Measurements from ENCODE around the gene IL1RAP. TPM values are rescaled to one million over a fixed set of nuclear protein-coding genes. Genes with fewer than 3 reads are reported as not detected.

The IL1RAP gene
- total RNA-seq, 4 donors from 2014 or later, result 0.80 to 8.6 (median 2.7) TPM

GRCh38 chr3:190532731-190533203, 18.9 kb downstream of the IL1RAP start:
- Histone ChIP-seq H3K27ac (peak overlapping the region in 2 of 4 donors; percentile 22 to 24), H3K36me3 (no peaks in the 10 kb centered on the region), H3K4me3 (no peak overlapping the region), H3K4me1 (peaks cover 0 to 3% (median 0%) of the 10 kb centered on the region in 4 donors), H3K27me3 (no peaks in the 10 kb centered on the region), H3K9me3 (no peaks in the 10 kb centered on the region)
- DNase-seq, result no peak
- intact Hi-C loops (cut with DNase I; ENCODE audit: low total_unique reads) (no loop called here), in situ Hi-C loops (cut with MboI; ENCODE audit: low pct_ligation_motif_present in 1 of 4, low pct_unique_long_range_greater_than_20kb in 1 of 4, low sequenced_read_pairs in 3 of 4) (loop anchor here in 1 of 4 donors (25.0 kb wide), 1 partner anchor 95 kb away; the partner anchor contains the start of gene TMEM207)
- WGBS, 2 donors (ENCODE audit: low coverage in 1 of 2), result 80 to 94% methylated on average over 6 to 7 of the region's 7 CpGs
- TF ChIP-seq EP300 (IDR thresholded peaks at IDR 0.05; ENCODE audit: low read depth) (no peak), POLR2A (IDR thresholded peaks at IDR 0.05) (no peak), POLR2AphosphoS5 (IDR thresholded peaks at IDR 0.05) (no peak)
- TF ChIP-seq, protein P1, sequence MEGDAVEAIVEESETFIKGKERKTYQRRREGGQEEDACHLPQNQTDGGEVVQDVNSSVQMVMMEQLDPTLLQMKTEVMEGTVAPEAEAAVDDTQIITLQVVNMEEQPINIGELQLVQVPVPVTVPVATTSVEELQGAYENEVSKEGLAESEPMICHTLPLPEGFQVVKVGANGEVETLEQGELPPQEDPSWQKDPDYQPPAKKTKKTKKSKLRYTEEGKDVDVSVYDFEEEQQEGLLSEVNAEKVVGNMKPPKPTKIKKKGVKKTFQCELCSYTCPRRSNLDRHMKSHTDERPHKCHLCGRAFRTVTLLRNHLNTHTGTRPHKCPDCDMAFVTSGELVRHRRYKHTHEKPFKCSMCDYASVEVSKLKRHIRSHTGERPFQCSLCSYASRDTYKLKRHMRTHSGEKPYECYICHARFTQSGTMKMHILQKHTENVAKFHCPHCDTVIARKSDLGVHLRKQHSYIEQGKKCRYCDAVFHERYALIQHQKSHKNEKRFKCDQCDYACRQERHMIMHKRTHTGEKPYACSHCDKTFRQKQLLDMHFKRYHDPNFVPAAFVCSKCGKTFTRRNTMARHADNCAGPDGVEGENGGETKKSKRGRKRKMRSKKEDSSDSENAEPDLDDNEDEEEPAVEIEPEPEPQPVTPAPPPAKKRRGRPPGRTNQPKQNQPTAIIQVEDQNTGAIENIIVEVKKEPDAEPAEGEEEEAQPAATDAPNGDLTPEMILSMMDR (IDR thresholded peaks at IDR 0.05), result no peak

DNA sequence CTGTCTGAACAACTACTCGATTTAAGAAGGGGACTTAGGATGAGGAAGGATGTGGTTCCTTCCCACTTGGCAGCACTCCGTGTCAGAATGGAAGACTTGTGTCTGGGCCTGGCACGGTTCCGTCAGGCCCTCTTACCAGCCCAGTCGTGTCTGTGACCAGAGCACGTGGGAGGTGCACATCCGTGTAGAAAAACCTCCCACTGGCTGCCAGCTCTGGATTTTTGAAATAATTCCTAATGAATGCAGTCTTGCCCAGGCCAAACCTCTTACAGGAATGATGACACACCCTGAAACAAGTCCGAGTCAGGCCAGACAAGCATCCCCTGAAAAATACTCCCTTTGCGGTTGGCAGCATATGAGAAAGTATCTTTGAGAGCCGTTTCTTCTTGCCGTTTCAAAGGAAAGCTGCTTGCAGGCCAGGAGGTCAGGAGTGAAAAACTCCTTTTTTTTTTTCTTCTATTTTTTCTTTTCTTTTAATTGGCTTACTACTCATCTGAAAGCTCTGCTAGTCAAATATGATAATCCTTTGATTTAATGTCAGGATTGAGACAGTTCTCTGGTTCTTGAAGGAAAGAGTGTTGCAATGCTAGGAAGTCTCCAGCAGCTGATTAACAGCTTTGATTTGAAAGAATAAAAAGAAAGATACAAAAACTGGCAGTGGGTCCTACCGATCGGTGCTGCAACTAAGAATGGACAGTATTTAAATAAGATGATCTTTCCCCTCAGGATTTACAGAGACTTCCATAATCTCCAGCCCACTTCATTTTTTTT, 19.8 kb downstream of the IL1RAP start:
- H3K9me3 ChIP-seq, result no peaks in the 10 kb centered on the region
- H3K4me1 ChIP-seq, result peaks cover 0 to 3% (median 0%) of the 10 kb centered on the region in 4 donors
- H3K36me3 ChIP-seq, result no peaks in the 10 kb centered on the region
- TF ChIP-seq, protein P1 (IDR thresholded peaks at IDR 0.05), result no peak
- TF ChIP-seq POLR2AphosphoS5 (IDR thresholded peaks at IDR 0.05), result no peak
- DNase-seq, result peak; percentile 25
- H3K27me3 ChIP-seq, result no peaks in the 10 kb centered on the region
- intact Hi-C loops (cut with DNase I; ENCODE audit: low total_unique reads) (no loop called here), in situ Hi-C loops (cut with MboI; ENCODE audit: low pct_ligation_motif_present in 1 of 4, low pct_unique_long_range_greater_than_20kb in 1 of 4, low sequenced_read_pairs in 3 of 4) (loop anchor here in 1 of 4 donors (25.0 kb wide), 1 partner anchor 96 kb away; the partner anchor contains the start of gene TMEM207)
- no peak overlapping the region for H3K4me3 ChIP-seq
- WGBS, 2 donors (ENCODE audit: low coverage in 1 of 2), result 54 to 56% methylated on average over 7 to 10 of the region's 13 CpGs
- H3K27ac ChIP-seq, result peak overlapping the region; percentile 22 to 47 (median 30)

GRCh38 chr3:190534386-190534785, 20.5 kb downstream of the IL1RAP start:
- no peak overlapping the region for H3K4me3 ChIP-seq
- TF ChIP-seq EP300 (IDR thresholded peaks at IDR 0.05; ENCODE audit: low read depth), result no peak
- TF ChIP-seq POLR2A (IDR thresholded peaks at IDR 0.05), result no peak
- TF ChIP-seq POLR2AphosphoS5 (IDR thresholded peaks at IDR 0.05), result no peak
- TF ChIP-seq, protein P1 (IDR thresholded peaks at IDR 0.05), result no peak
- H3K27ac ChIP-seq, result peak overlapping the region in 1 of 4 donors; percentile 22
- WGBS, 2 donors (ENCODE audit: low coverage in 1 of 2), result 77% methylated on average over 4 of the region's 4 CpGs; no CpG with 5 or more reads in 1 of the 2 donors
- H3K9me3 ChIP-seq, result no peaks in the 10 kb centered on the region
- in situ Hi-C loops (cut with MboI; ENCODE audit: low pct_ligation_motif_present in 1 of 4, low pct_unique_long_range_greater_than_20kb in 1 of 4, low sequenced_read_pairs in 3 of 4) (loop anchor here in 1 of 4 donors (25.0 kb wide), 1 partner anchor 97 kb away; the partner anchor contains the start of gene TMEM207), intact Hi-C loops (cut with DNase I; ENCODE audit: low total_unique reads) (no loop called here)
- no peaks in the 10 kb centered on the region for H3K27me3 ChIP-seq
- H3K4me1 ChIP-seq, result peaks cover 0 to 3% (median 0%) of the 10 kb centered on the region in 4 donors
- DNase-seq, result no peak
- H3K36me3 ChIP-seq, result no peaks in the 10 kb centered on the region

- DNase-seq, result no peak
- Histone ChIP-seq H3K27ac (no peak overlapping the region), H3K4me3 (no peak overlapping the region), H3K36me3 (no peaks in the 10 kb centered on the region), H3K27me3 (no peaks in the 10 kb centered on the region), H3K4me1 (peaks cover 0 to 3% (median 0%) of the 10 kb centered on the region in 4 donors), H3K9me3 (no peaks in the 10 kb centered on the region)
- 75 to 79% methylated on average over 2 of the region's 2 CpGs for WGBS, 2 donors (ENCODE audit: low coverage in 1 of 2)
- TF ChIP-seq, protein P1 (IDR thresholded peaks at IDR 0.05), result no peak
- no peak for TF ChIP-seq POLR2A (IDR thresholded peaks at IDR 0.05)
- no peak for TF ChIP-seq EP300 (IDR thresholded peaks at IDR 0.05; ENCODE audit: low read depth)
- TF ChIP-seq POLR2AphosphoS5 (IDR thresholded peaks at IDR 0.05), result no peak
- intact Hi-C loops (cut with DNase I; ENCODE audit: low total_unique reads), result no loop called here
- in situ Hi-C loops (cut with MboI; ENCODE audit: low pct_ligation_motif_present in 1 of 4, low pct_unique_long_range_greater_than_20kb in 1 of 4, low sequenced_read_pairs in 3 of 4), result loop anchor here in 1 of 4 donors (25.0 kb wide), 1 partner anchor 98 kb away; the partner anchor contains the start of gene TMEM207
Observed at GRCh38 chr3:190534986-190535385, 21.1 kb downstream of the IL1RAP start.
